Cerebellar nuclear complex (tissue), 1 donor: ENCODE data around the gene AGAP9.
"Not testable (repeated sequence)": the region's sequence is repeated elsewhere in the genome, so short reads cannot be mapped to it uniquely, and the experiment has no call there.

Source experiments
- DNase-seq, 2 experiments: peaks; one replicate each; lab custom pipeline; 2025; lab: John Stamatoyannopoulos, UW

AGAP9 gene

DNA sequence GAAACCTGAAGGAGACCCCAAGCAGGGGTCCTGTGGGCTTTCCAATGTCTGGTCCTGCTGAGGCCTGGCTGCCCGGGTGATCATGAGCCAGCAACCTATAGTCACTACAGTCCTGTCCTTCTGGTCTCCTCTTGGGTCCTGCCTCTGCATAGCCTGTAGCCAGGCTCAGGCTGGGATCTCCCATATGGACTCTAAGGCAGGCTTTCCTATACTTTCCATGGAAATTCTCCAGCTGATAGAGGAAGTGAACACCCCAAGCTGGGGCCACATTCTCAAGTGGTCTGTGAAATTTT is 66.0 kb downstream of the AGAP9 start:
- DNase-seq, result no peak

DNA sequence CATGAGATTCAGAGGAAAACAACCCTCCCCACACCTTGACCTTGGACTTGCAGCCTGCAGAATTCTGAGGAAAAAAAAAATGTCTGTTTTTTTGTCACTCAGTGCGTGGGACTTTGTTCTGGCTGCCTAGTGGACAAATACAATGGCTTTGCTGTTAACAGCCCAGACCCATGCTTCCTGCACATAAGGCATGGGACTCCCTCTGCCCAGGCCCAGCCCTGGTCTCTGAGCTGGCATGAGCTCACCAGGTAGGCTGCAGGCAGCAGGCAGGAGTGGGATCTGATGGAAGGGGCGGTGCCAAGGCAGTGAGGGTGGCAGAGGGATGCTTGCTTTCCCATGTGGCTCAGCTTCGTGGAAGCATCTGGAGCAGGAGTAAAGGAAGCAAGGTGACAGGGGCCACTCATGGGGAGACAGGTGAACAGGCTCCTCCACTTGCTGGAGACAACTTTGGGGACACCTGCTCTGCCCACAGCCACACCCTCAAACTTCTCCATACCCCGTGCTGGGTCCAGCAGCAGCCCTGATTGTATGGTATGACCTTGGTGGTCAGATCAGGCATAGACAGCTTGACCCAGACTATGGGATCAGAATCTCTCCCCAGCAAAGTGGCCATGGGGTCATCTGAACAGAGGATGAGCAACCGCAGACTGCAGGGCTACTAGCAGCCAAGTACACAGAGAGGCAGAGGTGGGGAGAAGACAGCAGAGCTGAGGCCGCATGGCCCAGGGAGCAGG is 66.5 kb downstream of the AGAP9 start:
- DNase-seq, result no peak

DNA sequence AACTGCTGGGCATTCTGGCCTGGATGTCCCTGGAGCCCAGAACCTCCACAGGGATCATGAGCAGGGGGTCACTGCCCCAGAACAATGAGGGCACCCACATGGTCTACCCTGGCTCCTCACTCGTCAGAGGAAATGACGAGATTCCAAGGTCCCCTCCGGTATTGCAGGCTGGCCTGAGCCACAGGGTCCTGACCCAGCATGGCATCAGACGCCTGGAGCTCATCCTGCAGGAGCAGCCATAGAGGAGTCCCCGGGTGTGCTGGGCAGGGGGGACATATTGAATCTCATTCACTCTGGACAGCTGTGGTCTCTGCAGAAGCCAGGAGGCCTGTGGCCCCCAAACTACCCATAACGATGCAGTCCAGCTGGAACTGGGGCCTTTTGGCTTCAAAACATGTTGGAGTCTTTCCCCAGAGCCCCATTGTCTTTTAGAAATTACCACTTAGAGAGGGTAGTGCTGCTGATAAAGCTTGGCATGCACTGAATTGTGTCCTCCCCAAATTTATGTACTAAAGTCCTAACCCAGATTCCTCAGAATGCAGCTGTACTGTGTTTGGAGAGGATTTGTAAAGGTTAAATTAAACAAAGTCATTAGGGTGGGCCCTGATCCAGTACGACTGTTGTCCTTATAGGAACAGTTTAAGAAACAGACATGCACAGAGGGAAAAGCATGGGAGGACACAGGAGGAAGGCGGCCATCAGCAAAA is 67.2 kb downstream of the AGAP9 start:
- DNase-seq, result no peak

DNA sequence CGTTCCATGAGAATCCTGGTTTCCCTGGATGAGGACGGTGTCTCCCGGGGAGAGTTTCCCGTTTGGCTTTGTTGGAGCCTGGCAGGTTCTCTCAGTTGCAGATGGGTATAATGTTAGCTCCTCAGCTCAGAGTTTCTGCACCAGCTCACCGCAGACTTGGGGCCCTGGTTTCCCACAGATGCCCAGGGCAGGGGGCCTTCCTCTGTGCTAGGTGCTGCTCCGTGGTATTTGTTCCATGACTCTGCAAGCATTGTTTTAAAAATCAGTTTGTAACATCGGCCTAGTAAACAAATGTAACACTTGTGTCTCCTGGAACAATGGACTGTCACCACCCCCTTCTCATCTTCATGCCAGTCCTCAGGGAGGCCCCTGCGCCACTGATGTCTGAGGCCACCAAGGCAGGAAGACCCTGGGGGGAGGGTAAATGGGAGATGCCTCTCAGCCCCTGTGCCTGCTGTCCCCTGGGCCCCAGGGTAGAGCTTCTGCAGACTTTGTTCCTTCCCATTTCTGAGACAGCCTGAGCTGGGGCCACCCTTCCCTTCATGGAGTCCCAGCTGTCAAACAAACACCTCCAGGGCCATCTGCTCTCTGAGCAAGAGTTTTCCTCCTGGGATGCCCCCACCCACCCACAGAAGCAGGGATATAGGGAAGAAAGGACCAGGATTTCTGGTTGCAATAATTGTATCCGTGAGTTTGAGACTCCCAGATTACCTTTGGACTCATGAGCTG is 67.9 kb downstream of the AGAP9 start:
- DNase-seq, result not testable (repeated sequence)

DNA sequence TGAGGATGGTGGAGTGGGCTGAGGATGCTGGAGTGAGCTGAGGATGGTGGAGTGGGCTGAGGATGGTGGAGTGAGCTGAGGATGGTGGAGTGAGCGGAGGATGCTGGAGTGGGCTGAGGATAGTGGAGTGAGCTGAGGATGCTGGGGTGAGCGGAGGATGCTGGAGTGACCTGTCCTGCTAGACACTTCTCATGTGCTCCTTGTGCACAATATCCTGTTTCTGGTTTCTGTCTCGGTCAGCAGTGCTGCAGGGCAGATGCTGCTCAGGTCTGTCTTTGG is 68.7 kb downstream of the AGAP9 start:
- DNase-seq, result no peak

DNA sequence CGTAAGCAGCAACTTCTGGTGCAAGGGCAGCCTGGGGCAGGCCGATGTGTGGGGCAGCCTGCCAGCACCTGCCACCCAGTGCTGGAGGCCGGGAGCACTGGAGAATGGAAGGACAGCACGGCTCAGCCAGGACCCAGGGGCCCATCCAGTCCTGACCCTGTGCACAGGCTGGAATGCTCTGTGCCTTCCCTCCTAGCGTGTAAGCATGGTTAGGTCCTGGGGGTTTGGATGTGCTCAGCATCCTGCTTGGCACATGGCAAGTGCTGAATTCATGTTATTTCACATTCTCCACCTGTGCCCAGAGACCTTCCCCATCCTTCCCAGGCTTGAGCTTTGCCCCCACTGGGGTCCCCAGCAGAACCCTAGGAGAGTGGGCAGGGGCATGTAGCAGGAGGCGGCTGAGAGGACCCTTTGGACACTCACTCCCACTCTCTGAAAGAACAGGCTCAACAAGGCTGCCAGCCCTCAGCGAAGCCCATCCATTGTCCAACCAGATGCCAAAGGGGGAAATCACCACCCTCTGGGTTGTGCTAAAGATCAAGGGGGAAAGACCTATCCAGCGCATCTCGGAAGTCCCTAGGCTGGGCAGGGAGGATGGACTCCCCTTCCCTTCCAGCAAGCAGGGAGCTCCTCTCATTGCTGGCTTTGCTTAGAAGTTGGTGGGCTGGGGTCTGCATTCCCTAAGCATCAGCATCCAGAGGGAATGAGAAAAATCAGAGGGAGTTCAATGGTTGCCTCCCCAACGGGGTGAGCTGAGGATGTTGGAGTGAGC is 69.2 kb downstream of the AGAP9 start:
- DNase-seq, result no peak

DNA sequence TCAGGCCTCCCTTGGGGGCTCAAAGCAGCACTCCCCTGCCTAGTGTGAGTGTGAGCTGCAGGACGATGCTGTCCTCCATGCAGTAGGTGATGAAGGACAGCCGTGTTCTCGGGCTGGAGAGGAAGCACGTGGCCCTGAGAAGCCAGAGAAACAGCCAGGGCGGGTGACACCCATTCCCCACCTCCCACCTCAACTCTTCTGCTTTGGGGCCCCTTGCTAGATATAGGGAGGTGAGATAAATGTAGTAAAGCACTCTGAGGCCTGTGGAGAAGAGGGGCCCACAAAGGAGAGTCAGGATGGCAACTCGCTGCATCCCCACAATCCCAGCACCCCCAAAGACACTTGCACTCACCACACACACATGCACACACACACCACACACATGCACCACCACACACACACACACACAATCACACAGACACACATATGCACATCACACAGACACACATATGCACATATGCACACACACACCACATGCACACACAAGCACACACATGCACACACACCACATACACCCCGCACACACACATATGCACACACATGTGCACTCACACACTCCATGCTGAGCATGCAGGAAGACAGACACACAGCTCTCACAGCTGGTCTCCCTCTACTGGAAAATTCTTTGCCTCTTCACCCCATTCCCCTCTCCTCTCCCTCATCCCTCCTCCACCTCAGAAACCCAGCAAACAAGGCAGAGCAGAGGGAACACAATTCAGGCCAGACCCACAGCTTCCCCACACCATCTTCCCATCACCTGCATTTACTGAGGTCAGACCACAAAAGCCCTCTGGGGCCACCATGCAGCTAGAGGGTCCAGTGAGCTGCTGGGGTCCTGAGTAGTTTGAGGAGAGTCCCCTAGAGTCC is 70.1 kb downstream of the AGAP9 start:
- DNase-seq, result no peak

DNA sequence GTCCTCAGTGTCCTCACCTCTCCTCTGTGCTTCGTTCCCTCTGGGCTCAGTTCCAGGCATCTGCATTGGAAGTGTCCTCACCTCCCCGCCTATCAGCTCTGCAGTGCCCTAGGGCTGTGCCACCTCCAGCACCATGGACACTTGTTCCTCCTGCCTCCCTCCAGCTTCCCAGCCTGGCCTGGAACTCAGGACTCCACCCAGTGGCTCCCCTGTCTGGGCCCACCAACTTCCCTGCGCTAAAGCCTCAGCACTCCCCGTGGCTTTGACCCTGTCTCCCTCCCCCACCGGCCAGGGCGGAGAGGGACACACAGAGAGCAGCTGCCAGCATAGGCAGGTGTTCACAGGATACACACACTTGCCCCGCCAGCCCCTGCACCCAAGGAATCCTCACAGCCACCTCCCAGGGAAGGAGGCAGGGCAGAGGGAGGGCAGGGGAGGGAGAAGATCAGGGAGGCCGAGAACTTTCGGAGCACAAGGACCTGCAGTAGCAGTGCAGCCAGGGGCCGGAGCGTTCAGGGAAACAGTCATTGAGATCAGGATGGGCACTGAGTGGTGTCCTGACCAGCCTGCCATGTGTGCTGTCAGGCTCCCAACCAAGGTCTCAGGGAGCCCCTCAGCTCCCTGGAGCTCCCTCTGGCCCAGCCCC is 70.8 kb downstream of the AGAP9 start:
- DNase-seq, result no peak

DNA sequence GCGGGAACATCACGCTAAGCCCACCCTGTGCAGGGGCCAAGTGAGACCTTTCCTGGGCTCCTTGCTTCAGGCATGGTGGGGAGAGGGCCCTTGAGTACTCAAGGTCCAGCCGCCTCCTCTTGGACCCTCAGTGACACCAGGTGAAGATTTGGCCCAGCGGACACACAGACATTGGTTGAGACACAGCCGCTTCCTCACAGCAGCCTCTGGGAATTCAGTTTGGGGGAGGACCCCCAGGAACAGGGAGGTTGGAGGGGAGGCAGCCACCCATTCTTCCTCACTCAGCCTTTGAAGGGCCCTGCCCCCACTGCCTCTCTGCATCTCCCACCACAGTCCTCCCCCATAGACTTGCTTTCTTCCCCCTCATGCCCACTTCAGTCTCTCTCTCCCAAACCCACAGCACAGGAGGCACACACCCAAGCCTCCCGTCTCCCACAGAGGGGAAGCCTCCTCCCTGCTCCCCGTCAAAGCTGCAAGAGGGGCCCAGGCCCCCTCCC is 71.4 kb downstream of the AGAP9 start:
- no peak for DNase-seq
